Renal cortical epithelial cell (primary cell): Measurements from ENCODE around the gene SLC35A1. TPM values are rescaled to one million over a fixed set of nuclear protein-coding genes. Genes with fewer than 3 reads are reported as not detected.
"Not testable (repeated sequence)": the region's sequence is repeated elsewhere in the genome, so short reads cannot be mapped to it uniquely, and the experiment has no call there.

Experiments used
- DNase-seq: peaks from one replicate; pipeline ENCODE4 v3.0.0-alpha.2; 2011; ENCODE audit warnings: low read depth
- total RNA-seq: library from RNA; depleted of rRNA; stranded (reverse); fragments of >200 nt; gene quantifications from 2 replicates; pipeline ENCODE4 v1.2.3, GENCODE V29; 2014

The SLC35A1 gene
- 15.8 and 27.7 TPM in 2 replicates for total RNA-seq

GRCh38 chr6:87472525-87473418 lies at the start of gene SLC35A1:
Gene SLC35A1 (plus strand): TSS chr6:87472974. CDS start chr6:87473004, 30 bp downstream.
- peak; percentile 71 for DNase-seq

- no peak for DNase-seq
These were observed 46.0 kb upstream of the SLC35A1 start for GRCh38 chr6:87426789-87427188.

- no peak for DNase-seq
These were observed 42.3 kb upstream of the SLC35A1 start for GRCh38 chr6:87430499-87430898.

- no peak for DNase-seq
These were observed 41.5 kb upstream of the SLC35A1 start for GRCh38 chr6:87431263-87431662.

- peak; percentile 71 for DNase-seq
These were observed 36.3 kb upstream of the SLC35A1 start for GRCh38 chr6:87436435-87436834.

- no peak for DNase-seq
These were observed 31.1 kb upstream of the SLC35A1 start for GRCh38 chr6:87441711-87442110.

- peak; percentile 44 for DNase-seq
These were observed 28.4 kb upstream of the SLC35A1 start for GRCh38 chr6:87444362-87444761.

GRCh38 chr6:87465051-87465450 lies 7.7 kb upstream of the SLC35A1 start:
- DNase-seq = no peak

GRCh38 chr6:87473419-87473903 lies 687 bp downstream of the SLC35A1 start:
- DNase-seq = peak; percentile 67

GRCh38 chr6:87481931-87482330 lies 9.2 kb downstream of the SLC35A1 start:
- DNase-seq = no peak

GRCh38 chr6:87482366-87482765 lies 9.6 kb downstream of the SLC35A1 start:
- DNase-seq = no peak

GRCh38 chr6:87483929-87484328 lies 11.2 kb downstream of the SLC35A1 start:
- peak; percentile 90 for DNase-seq

- DNase-seq = no peak
These were observed 11.7 kb downstream of the SLC35A1 start for GRCh38 chr6:87484491-87484890.

GRCh38 chr6:87487555-87487954 lies 14.8 kb downstream of the SLC35A1 start:
- DNase-seq = no peak

- DNase-seq = not testable (repeated sequence)
These were observed 16.6 kb downstream of the SLC35A1 start for GRCh38 chr6:87489326-87489725.

GRCh38 chr6:87494761-87495422 lies 22.1 kb downstream of the SLC35A1 start:
- no peak for DNase-seq

GRCh38 chr6:87498048-87498447 lies 25.3 kb downstream of the SLC35A1 start:
- no peak for DNase-seq

- DNase-seq = peak; percentile 82
These were observed 29.2 kb downstream of the SLC35A1 start for GRCh38 chr6:87501809-87502572.

GRCh38 chr6:87504441-87504840 lies 31.7 kb downstream of the SLC35A1 start:
- no peak for DNase-seq

- no peak for DNase-seq
These were observed 42.1 kb downstream of the SLC35A1 start for GRCh38 chr6:87514831-87515230.

GRCh38 chr6:87518453-87518852 lies 45.7 kb downstream of the SLC35A1 start:
- no peak for DNase-seq

GRCh38 chr6:87522686-87523085 lies 49.9 kb downstream of the SLC35A1 start:
- DNase-seq = no peak
